GM19239 (cell line): ENCODE data around the gene NTF3.

Source experiments
- DNase-seq: peaks from one replicate; pipeline ENCODE4 v3.0.0; 2011; ENCODE audit warnings: low spot score; ENCODE audit not compliant: insufficient read length
- FAIRE-seq: peaks from 2 replicates; lab custom pipeline; 2011; peaks lifted over from hg19 to GRCh38; lab: Jason Lieb, UNC

Gene NTF3

GRCh38 chr12:5456030-5456429 is 24.1 kb downstream of the NTF3 start:
- no peak for DNase-seq
- no peak for FAIRE-seq

DNA sequence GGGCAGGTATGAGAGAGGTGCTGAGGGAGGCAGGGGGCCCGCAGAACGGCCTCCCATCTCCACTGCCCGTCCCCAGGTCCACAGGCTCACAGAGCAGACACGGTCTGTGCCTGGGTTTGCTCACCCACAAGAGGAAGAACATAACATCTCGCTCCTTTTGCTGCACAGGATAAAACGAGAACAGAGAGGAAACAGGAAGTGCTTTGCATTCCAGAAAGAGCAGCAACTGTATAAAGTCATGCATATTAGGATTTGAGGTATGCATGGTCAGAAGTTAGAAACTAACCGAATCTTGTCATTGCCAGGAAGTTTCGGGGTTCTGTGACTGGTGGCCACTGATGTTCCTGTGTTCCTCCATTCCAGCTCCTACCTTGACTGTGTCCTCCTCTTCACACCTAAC is 25.0 kb downstream of the NTF3 start:
- no peak for FAIRE-seq

DNA sequence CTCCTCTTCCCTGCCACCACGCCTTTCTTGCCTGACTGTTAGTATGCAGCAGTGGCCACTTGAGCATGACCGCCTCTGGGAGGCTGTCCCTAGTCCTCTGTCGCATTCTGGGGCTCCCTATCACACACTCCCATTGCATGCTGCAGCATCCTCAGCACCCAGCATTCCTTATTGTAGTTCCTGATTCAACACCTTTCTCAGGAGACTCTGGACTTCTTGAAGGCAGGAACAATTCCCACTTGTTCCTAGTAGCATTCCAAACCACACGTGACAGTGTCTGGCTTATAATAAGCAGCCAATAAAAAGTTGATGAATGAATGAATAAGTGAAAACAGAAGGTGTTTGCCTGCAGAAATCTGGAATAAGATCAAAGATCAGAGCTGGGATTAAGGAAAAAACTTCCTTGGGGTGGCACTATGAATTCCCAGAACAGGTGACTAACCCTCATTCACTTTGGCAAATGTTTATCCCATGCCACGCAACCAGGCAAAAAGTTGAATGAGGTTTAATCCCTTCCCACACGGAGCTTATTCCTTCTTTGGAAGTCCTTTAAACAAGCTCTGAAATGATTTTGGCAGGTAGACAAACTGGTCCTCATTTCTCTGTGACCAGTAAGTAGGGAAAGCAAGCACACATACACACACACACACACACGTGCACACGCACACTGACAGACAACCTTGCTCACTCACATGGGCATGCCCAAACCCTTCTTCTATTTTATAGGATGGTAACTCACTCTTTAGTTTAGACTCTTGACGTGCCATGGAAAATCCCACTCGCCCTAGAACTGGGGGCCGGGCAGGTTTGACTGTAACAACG is 26.5 kb downstream of the NTF3 start:
- DNase-seq (no peak), FAIRE-seq (no peak)

More for the DNA sequence above, 25.0 kb downstream of the NTF3 start:
- DNase-seq = no peak

DNA sequence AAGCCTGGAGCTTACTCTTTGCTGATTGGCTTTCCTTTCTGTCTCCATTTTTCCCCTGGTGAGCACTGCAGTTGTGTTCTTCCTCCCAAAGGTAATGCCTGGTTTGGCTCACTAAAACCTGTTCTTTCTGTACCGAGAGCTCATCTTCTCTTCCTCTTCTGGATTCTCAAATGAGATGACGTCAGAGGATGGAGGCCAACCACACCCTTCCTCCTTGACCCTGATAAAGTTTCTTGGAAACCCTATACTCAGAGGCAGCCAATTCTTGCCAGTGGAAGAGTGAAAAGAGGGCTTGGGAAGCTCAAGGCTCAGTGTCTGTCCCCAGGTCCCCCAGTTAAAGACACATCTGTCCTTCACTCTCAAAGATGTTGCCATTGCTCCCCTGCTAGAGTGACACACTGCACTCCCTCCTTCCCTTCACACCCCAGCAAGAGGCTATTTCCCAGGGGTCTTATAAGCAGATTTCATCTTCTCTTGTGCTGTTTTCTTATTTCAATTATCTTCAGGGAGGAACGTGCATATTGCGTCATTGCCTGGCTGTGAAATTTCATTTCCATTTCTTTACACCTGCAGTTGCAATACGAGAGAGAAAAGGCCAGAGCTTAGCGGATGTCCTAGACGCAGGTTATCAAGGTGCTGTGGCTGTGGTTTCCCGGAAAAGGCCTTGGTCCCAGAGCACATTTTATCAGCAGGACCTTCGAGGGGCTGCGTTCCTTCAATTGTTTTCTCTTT is 27.3 kb downstream of the NTF3 start:
- DNase-seq = no peak
- FAIRE-seq = no peak

DNA sequence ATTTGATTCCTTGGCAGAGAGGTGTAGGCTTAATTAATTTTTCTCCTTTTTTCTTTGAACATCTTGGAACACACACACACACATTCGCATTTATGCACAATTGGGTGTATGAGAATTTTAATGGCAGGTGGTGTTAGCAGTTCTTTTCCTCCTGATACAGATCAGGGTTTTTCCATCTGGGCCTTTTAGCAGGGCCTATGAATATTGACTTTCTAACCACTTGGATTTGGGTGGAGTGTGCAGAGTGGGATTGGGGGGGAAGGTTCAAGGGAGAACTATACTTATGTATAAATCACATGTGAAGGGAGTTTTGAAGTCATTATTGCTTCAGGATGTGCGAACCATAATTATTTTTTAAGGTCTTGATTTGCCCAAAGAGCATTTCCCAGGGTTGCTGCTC is 28.9 kb downstream of the NTF3 start:
- no peak for DNase-seq
- FAIRE-seq = no peak

DNA sequence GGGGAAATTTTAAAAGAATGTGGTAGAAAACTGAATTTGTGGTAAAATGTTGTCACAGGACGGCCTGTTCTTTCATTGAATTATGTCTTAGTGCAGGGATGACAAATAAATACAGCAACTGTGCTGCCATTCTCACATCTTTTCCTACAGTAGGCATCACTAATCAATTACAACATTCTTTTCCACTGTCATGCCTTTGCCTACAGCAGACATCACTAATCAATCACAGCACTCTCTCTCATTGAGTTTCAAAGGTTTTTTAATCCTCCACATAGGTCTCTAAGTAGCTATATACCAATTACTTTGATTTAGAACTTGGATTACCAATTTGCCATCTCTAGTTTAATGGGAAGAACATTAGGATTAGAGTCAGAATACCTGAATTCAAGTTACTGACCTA is 30.1 kb downstream of the NTF3 start:
- DNase-seq (no peak), FAIRE-seq (no peak)

- no peak for DNase-seq
- FAIRE-seq = no peak
These were observed 32.2 kb downstream of the NTF3 start for GRCh38 chr12:5464096-5464495.

- FAIRE-seq = no peak
- DNase-seq = no peak
These were observed 33.5 kb downstream of the NTF3 start for GRCh38 chr12:5465384-5465783.

GRCh38 chr12:5466521-5466960 is 34.6 kb downstream of the NTF3 start:
- FAIRE-seq (no peak), DNase-seq (no peak)

- FAIRE-seq = no peak
- DNase-seq = no peak
These were observed 36.0 kb downstream of the NTF3 start for GRCh38 chr12:5467931-5468330.

- no peak for DNase-seq
- no peak for FAIRE-seq
These were observed 38.3 kb downstream of the NTF3 start for GRCh38 chr12:5470221-5470620.

- DNase-seq = no peak
- FAIRE-seq = no peak
These were observed 38.8 kb downstream of the NTF3 start for GRCh38 chr12:5470703-5471102.

- no peak for FAIRE-seq
These were observed 41.3 kb downstream of the NTF3 start for GRCh38 chr12:5473076-5473782.

GRCh38 chr12:5473783-5474116 is 41.8 kb downstream of the NTF3 start:
- no peak for FAIRE-seq
- DNase-seq = no peak

More at GRCh38 chr12:5473076-5473782, 41.3 kb downstream of the NTF3 start:
- no peak for DNase-seq

- no peak for FAIRE-seq
- no peak for DNase-seq
These were observed 44.4 kb downstream of the NTF3 start for GRCh38 chr12:5476356-5476755.

DNA sequence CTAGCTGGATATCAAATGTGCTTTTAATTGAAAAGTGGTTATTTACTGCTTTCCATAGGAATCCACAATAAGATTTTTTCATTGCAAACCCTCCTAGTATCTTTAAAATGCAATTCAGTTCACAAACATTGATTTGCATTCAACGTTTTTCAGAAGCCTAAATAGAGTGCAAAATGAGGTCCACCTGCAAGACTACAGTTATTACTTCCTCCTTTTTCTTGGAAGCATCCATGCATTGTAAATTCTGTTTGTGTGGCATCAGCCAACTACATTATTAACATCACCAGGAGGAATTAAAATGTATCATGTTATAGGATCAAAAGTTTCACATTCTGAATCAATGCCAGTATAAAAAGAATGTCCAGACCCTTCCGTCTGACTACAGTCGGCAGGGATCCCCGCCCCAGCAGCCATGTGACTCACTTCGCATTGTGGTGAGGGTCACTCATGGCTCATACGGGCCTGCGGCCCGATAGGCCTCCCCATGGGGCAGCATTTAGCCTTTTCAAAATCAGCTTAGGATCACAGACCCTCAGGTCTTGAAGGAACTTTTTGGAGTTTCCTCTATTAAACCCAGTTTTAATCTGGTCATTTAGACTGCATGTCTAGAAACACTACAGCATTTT is 46.3 kb downstream of the NTF3 start:
- no peak for FAIRE-seq

GRCh38 chr12:5479761-5480160 is 47.9 kb downstream of the NTF3 start:
- FAIRE-seq = no peak
- DNase-seq = no peak

More for the DNA sequence above, 46.3 kb downstream of the NTF3 start:
- no peak for DNase-seq

DNA sequence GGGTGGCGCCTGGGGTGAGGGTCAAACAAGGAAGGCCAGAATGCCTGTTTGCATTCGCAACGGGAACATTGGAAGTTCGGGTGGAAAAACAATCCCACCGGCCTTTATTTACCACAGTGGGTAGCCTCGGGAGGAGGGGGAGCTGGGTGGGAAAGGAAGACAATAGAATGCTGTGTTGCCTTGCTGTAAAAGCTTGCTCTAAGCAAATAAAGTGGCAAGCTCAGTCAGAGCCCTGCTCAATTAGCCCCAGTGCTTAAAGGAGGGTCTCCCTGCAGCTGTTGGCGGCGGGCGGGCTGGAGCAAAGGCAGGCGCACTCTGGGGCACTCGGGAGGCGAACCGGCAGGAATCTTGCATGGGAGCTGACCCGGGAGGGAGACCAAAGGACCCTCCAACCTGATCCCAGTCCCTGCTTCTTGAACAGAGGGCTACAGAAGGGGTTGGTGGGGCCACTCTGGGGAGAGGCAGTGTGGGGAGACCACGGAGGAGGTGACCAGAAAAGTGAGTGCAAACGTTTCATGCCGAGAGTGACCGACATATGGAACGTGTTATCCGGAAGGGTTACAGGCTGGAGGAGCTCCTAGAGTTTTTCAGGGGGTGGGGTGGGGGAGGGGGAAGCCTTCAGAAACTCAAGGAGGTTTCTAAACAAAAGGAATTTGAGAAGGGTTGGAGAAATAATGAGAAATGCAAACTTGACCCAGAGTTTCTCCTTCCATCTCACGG is 48.5 kb downstream of the NTF3 start:
- FAIRE-seq (no peak), DNase-seq (no peak)

GRCh38 chr12:5480938-5481303 is 49.0 kb downstream of the NTF3 start:
- DNase-seq (no peak), FAIRE-seq (no peak)

DNA sequence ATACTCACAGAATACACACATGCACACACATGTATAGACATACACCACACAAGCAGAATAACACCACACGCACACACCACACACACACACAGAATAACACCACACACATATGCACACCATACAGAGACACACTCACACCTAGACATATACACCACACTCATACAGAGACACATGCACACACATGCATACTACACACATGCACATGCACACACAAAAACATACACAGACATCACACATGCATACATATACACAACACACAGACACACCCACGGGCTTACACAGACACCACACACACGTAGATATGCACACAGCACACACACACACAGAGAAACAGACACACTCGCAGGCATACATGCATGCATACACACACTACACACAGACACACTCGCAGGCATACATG is 49.7 kb downstream of the NTF3 start:
- FAIRE-seq (no peak), DNase-seq (no peak)
